Liver (tissue), 9 donors: ENCODE results near the gene FYTTD1. TPM values are rescaled to one million over a fixed set of nuclear protein-coding genes. Genes with fewer than 3 reads are reported as not detected.

Source experiments
- DNase-seq: peaks from one replicate; pipeline ENCODE4 v3.0.0-alpha.2; 2017; ENCODE audit warnings: low spot score
- H3K27ac ChIP-seq, 2 donors: one replicate each; pipeline ENCODE4 v1.7.0; 2013; ENCODE audit warnings: inconsistent platforms in 2 of 2, low read length in 2 of 2, control low read depth in 1 of 2, low read depth in 1 of 2, mild to moderate bottlenecking in 1 of 2
- H3K27me3 ChIP-seq, 4 donors: one replicate each; pipeline versions ENCODE4 v1.6.1 to v1.7.0; 2013; ENCODE audit warnings: low read length in 3 of 4, inconsistent platforms in 1 of 4, mild to moderate bottlenecking in 1 of 4, moderate library complexity in 1 of 4; ENCODE audit not compliant: control insufficient read depth in 4 of 4, insufficient read depth in 4 of 4
- H3K36me3 ChIP-seq, 4 donors: one replicate each; pipeline versions ENCODE4 v1.6.1 to v1.7.0; 2013; ENCODE audit warnings: low read length in 3 of 4, mild to moderate bottlenecking in 3 of 4, low read depth in 1 of 4, moderate library complexity in 1 of 4; ENCODE audit not compliant: control insufficient read depth in 4 of 4, insufficient read depth in 3 of 4
- H3K4me1 ChIP-seq, 4 donors: one replicate each; pipeline versions ENCODE4 v1.6.1 to v1.7.0; 2013; ENCODE audit warnings: low read length in 3 of 4, mild to moderate bottlenecking in 3 of 4, moderate library complexity in 1 of 4; ENCODE audit not compliant: control insufficient read depth in 4 of 4, insufficient read depth in 4 of 4
- H3K4me3 ChIP-seq, 3 donors: one replicate each; pipeline versions ENCODE4 v1.6.1 to v1.7.0; 2013; ENCODE audit warnings: low read length in 3 of 3, control low read depth in 1 of 3, low read depth in 1 of 3, mild to moderate bottlenecking in 1 of 3
- H3K9ac ChIP-seq, 2 donors: one replicate each; pipeline ENCODE4 v1.7.0; 2013; ENCODE audit warnings: low read length in 2 of 2, mild to moderate bottlenecking in 2 of 2, moderate library complexity in 2 of 2, control low read depth in 1 of 2, low read depth in 1 of 2
- H3K9me3 ChIP-seq, 4 donors: one replicate each; pipeline versions ENCODE4 v1.6.1 to v1.7.0; 2013; ENCODE audit warnings: low read length in 3 of 4; ENCODE audit not compliant: control insufficient read depth in 4 of 4
- FOXA1 ChIP-seq: IDR thresholded peaks from 2 replicates; pipeline ENCODE4 v1.6.1; 2016; ENCODE audit warnings: antibody characterized with exemption
- FOXA2 ChIP-seq: IDR thresholded peaks from 2 replicates; pipeline ENCODE4 v1.6.1; 2016; ENCODE audit warnings: antibody characterized with exemption
- GABPA ChIP-seq, 2 donors: IDR thresholded peaks in 1 of 2; conservative IDR thresholded peaks in 1 of 2; 2 replicates each; pipeline ENCODE4 v1.6.1; 2016; ENCODE audit warnings: antibody characterized with exemption in 2 of 2, mild to moderate bottlenecking in 1 of 2, moderate library complexity in 1 of 2
- JUND ChIP-seq, 2 donors: IDR thresholded peaks; 2 replicates each; pipeline ENCODE4 v1.6.1; 2016; ENCODE audit warnings: antibody characterized with exemption in 2 of 2
- MAX ChIP-seq: IDR thresholded peaks from 2 replicates; pipeline ENCODE4 v1.6.1; 2016; ENCODE audit warnings: antibody characterized with exemption
- RAD21 ChIP-seq, 2 donors: IDR thresholded peaks; 2 replicates each; pipeline ENCODE4 v1.6.1; 2016; ENCODE audit warnings: antibody characterized with exemption in 2 of 2, mild to moderate bottlenecking in 2 of 2
- REST ChIP-seq: IDR thresholded peaks from 2 replicates; pipeline ENCODE4 v1.6.1; 2016; ENCODE audit warnings: antibody characterized with exemption, mild to moderate bottlenecking
- WGBS: extraction: QIAGEN DNeasy Blood & Tissue Kit; methylation state at CpG from one replicate; pipeline ENCODE4 v1.1.7; 2013; 5-methylcytosine and 5-hydroxymethylcytosine counted together
- polyA plus RNA-seq, 2 donors: library from polyadenylated mRNA; stranded (reverse) in 1 of 2; unstranded in 1 of 2; fragments of 200-250 nt in 1 of 2; fragments of >200 nt in 1 of 2; fragmentation: Nextera tagmentation in 1 of 2; extraction: Ambion mirVana in 1 of 2; gene quantifications; one replicate each; pipeline versions ENCODE4 v1.2.1 to v1.2.3, GENCODE V29; 2013 to 2015
- total RNA-seq, 2 donors: library from RNA; depleted of rRNA; stranded (reverse); fragments of >200 nt; gene quantifications; one replicate each; pipeline ENCODE4 v1.2.3, GENCODE V29; 2014
- TF ChIP-seq, protein P1 (sequence below): fragments of 150-350 bp; IDR thresholded peaks from 2 replicates; pipeline ENCODE4 v1.5.1; 2017; ENCODE audit warnings: improper control_type of control experiment, low read depth, low read length; ENCODE audit not compliant: missing input control
- TF ChIP-seq, protein P2 (sequence below): IDR thresholded peaks from 2 replicates; pipeline ENCODE4 v1.6.1; 2016; ENCODE audit warnings: antibody characterized with exemption
- donor health status: healthy.
- donor health status: healthy.
- donor health status: healthy.
- donor health status: healthy.
- donor health status: healthy.

FYTTD1 gene
- total and polyA plus RNA-seq, 4 donors: 11.5 to 22.7 (median 16.0) TPM

GRCh38 chr3:197789309-197789708, 39.6 kb downstream of the FYTTD1 start (continued):
- TF ChIP-seq REST: no peak

DNA sequence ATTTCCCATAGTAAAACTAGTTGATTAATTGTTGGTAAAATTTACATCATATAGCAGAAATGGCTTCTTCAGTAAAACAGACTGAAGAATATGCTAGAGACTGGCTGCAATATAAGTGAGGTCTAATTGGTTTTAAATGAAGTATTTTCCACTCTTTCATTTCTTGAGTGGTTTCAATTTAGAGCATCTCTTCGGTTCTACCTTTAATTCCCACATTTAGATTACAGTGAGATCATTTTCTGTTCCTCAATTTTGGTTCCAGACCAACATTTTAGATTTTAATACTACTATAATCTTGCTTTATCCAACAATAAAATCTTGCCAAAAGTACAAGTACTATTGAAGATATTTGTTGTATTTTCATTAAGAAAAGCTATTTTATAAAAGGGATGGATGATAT, 40.4 kb downstream of the FYTTD1 start:
- no peaks in the 10 kb centered on the region for H3K9me3 ChIP-seq
- no peak for DNase-seq
- peaks cover 3 to 21% (median 5%) of the 10 kb centered on the region in 4 donors for H3K4me1 ChIP-seq
- no peaks in the 10 kb centered on the region for H3K36me3 ChIP-seq
- no peak overlapping the region for H3K4me3 ChIP-seq
- H3K27ac ChIP-seq: no peak overlapping the region
- H3K9ac ChIP-seq: no peak overlapping the region
- H3K27me3 ChIP-seq: no peaks in the 10 kb centered on the region
- TF ChIP-seq FOXA1: no peak
- TF ChIP-seq, protein P1, sequence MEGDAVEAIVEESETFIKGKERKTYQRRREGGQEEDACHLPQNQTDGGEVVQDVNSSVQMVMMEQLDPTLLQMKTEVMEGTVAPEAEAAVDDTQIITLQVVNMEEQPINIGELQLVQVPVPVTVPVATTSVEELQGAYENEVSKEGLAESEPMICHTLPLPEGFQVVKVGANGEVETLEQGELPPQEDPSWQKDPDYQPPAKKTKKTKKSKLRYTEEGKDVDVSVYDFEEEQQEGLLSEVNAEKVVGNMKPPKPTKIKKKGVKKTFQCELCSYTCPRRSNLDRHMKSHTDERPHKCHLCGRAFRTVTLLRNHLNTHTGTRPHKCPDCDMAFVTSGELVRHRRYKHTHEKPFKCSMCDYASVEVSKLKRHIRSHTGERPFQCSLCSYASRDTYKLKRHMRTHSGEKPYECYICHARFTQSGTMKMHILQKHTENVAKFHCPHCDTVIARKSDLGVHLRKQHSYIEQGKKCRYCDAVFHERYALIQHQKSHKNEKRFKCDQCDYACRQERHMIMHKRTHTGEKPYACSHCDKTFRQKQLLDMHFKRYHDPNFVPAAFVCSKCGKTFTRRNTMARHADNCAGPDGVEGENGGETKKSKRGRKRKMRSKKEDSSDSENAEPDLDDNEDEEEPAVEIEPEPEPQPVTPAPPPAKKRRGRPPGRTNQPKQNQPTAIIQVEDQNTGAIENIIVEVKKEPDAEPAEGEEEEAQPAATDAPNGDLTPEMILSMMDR: no peak
- no peak for TF ChIP-seq JUND (IDR thresholded peaks at IDR 0.05)
- TF ChIP-seq REST: no peak
- TF ChIP-seq RAD21 (IDR thresholded peaks at IDR 0.05): no peak
- TF ChIP-seq MAX: no peak
- TF ChIP-seq FOXA2: no peak
- no peak for TF ChIP-seq GABPA (IDR thresholded peaks at IDR 0.05 in 1 of 2, conservative IDR thresholded peaks at IDR 0.05 in 1 of 2)
- TF ChIP-seq, protein P2, sequence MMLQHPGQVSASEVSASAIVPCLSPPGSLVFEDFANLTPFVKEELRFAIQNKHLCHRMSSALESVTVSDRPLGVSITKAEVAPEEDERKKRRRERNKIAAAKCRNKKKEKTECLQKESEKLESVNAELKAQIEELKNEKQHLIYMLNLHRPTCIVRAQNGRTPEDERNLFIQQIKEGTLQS: no peak
- WGBS: 81% methylated on average over 1 of the region's 1 CpG
